Left colon (tissue), 2 donors: ENCODE data around the gene VARS1. TPM values are rescaled to one million over a fixed set of nuclear protein-coding genes. Genes with fewer than 3 reads are reported as not detected.
"Not testable (repeated sequence)": the region's sequence is repeated elsewhere in the genome, so short reads cannot be mapped to it uniquely, and the experiment has no call there.

Experiments
- ATAC-seq: fragments of 200-7000 bp; cut with Tn5 transposase; one replicate; pipeline ENCODE4 v1.9.1; 2020; ENCODE audit warnings: mild to moderate bottlenecking, moderate library complexity
- DNase-seq, 2 donors: peaks; one replicate each; pipeline ENCODE4 v3.0.0-alpha.2; 2020
- intact Hi-C, 2 donors: fragments of 100-400 bp; cut with DNase I in 1 of 2; cut with micrococcal nuclease in 1 of 2; formaldehyde crosslinking; loops; one replicate each; pipeline versions ENCODE4 v1.11.2 to v1.14.0; 2022; cut with DNase I, micrococcal nuclease
- long read RNA-seq: library from polyadenylated mRNA; unstranded; transcript quantifications from one replicate; pipeline ENCODE4 v2.0.0, GENCODE V29; 2021
- total RNA-seq, 2 donors: library from RNA; stranded (reverse); fragmentation: NEBNext Ultra II Directional; extraction: Animal tissue kit (Norgen Biotek cat#: 25700); gene quantifications; one replicate each; pipeline ENCODE4 v1.2.1, GENCODE V29; 2021
- donor health status: DM: no; HTN: no; CAD: no.
- donor health status: DM: yes; HTN: yes; CAD: no.

VARS1 gene
- total RNA-seq = 10 to 100 TPM; 35.3 to 58.1 TPM
- long read RNA-seq, full-length matches to known transcripts = 3 of 62 reads
- long read RNA-seq, partial matches to known transcripts = 53 of 62 reads
- long read RNA-seq, other reads (novel, unspliced or antisense) = 6 of 62 reads

- intact Hi-C loops = no loop called here
- DNase-seq (peak; percentile 94 to 96), ATAC-seq (peak; percentile 95)
Observed at GRCh38 chr6:31795616-31796298, at the start of gene VARS1. Gene VARS1 (minus strand): TSS chr6:31795752. CDS start chr6:31795217, 535 bp downstream.

- DNase-seq = no peak
- intact Hi-C loops = no loop called here
- no peak for ATAC-seq
Observed at GRCh38 chr6:31844507-31844906, 49.0 kb upstream of the VARS1 start.

- ATAC-seq = no peak
- no peak for DNase-seq
Observed at GRCh38 chr6:31842053-31842452, 46.5 kb upstream of the VARS1 start.

DNA sequence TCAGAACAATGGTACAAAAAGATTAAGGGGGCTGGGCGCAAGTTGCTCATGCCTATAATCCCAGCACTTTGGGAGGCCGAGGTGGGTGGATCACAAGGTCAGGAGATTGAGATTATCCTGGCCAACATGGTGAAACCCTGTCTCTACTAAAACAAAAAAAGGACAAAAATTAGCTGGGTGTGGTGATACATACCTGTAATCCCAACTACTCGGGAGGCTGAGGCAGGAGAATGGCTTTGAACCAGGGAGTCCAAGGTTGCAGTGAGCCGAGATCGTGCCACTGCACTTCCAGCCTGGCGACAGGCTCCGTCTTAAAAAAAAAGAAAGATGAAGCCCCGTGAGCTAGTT, 44.2 kb upstream of the VARS1 start:
- intact Hi-C loops, DNase-seq, ATAC-seq: not testable (repeated sequence)

More at GRCh38 chr6:31842053-31842452, 46.5 kb upstream of the VARS1 start:
- intact Hi-C loops = no loop called here

GRCh38 chr6:31838968-31839367, 43.4 kb upstream of the VARS1 start:
- intact Hi-C loops = no loop called here
- ATAC-seq = no peak
- DNase-seq = no peak

GRCh38 chr6:31838114-31838553, 42.6 kb upstream of the VARS1 start:
- ATAC-seq, DNase-seq, intact Hi-C loops: not testable (repeated sequence)

GRCh38 chr6:31837369-31838113, 42.0 kb upstream of the VARS1 start:
- intact Hi-C loops = no loop called here
- no peak for DNase-seq
- peak; percentile 56 for ATAC-seq

DNA sequence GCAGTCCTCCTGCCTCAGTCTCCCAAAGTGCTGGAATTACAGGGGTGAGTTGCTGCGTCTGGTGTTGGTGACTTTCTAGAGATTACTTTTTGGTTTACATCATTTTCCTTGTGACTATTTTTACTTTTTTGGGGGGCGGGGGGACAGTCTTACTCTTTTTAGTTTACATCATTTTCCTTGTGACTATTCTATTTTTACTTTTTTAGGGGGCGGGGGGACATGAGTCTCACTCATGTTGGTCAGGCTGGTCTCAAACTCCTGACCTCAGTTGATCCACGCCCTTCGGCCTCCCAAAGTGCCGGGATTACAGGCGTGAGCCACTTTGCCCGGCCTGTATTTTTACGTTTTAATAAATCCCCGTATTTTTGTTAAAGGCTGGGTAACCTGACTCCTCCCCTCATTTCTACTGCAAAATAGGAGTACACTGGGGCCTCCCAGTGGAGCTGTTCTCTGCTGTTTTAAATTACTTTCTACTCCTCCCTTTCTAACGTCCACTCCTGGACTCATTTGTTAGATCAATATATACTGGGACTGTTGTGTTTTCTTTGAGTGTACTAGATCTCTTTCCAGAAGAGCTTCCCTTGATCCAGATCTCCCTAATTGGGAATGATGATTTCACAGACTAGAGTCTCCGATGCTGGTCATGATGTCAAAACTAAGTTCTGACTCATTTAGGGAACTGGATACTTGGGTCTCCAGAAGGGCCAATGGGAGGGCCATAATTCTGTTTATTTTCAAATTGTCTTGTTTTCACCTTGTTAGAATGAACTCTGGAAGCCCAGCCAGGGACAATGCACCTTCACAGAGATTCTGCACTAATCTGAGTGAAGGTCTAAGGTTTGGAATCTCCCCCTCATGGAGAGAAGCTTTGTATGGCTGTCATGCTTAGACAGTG, 41.2 kb upstream of the VARS1 start:
- intact Hi-C loops = no loop called here
- DNase-seq = no peak

GRCh38 chr6:31836047-31836473, 40.5 kb upstream of the VARS1 start:
- DNase-seq (no peak), ATAC-seq (no peak)
- intact Hi-C loops = no loop called here

More for the DNA sequence above, 41.2 kb upstream of the VARS1 start:
- ATAC-seq = no peak

DNA sequence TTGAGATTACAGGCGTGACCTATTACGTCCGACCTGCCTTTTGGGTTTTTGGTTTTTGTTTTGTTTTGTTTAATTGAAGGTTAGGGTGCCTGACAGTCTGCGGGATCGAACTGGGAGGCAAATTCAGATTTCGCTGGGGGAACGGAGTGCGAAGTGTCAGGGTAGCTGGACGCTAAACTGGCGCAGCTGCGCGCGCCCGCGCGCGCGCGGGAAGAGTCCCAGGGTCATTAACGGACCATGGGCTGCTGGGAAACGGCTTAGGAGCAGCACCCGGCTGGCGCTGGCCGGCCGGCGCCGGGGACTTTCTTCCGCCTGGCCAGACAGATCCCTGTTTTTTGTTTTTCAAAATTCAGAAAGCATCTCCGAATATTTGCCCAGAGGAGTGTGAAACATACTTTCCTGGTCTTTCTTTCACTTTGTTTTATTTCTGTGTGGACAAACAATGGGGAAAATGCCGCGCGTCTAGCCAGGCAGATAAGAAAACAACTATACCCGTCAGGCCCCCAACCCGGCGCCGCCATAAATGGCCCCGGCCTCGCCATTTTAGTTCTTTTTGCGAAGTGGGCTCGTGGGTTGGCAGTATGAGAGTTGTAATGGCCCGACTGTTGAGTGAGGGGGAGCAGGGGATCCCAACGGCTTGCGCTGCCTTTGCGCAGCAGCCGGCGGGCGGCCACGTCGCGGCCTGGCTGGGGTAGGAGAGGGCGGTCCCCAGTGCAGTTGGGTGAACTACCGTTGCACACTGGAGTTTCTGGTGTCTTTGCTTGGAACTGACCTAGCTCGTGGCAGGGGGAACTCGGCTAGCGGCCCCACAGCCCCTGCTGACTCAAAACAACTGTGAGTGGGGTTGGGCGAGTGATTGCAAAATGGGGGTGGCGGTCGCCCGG, 39.1 kb upstream of the VARS1 start:
- intact Hi-C loops = loop anchor here in 1 of 2 donors (5.0 kb wide), 1 partner anchor 97 kb away; the partner anchor contains the start of gene CLIC1
- peak; percentile 73 for ATAC-seq
- DNase-seq = peak; percentile 90

DNA sequence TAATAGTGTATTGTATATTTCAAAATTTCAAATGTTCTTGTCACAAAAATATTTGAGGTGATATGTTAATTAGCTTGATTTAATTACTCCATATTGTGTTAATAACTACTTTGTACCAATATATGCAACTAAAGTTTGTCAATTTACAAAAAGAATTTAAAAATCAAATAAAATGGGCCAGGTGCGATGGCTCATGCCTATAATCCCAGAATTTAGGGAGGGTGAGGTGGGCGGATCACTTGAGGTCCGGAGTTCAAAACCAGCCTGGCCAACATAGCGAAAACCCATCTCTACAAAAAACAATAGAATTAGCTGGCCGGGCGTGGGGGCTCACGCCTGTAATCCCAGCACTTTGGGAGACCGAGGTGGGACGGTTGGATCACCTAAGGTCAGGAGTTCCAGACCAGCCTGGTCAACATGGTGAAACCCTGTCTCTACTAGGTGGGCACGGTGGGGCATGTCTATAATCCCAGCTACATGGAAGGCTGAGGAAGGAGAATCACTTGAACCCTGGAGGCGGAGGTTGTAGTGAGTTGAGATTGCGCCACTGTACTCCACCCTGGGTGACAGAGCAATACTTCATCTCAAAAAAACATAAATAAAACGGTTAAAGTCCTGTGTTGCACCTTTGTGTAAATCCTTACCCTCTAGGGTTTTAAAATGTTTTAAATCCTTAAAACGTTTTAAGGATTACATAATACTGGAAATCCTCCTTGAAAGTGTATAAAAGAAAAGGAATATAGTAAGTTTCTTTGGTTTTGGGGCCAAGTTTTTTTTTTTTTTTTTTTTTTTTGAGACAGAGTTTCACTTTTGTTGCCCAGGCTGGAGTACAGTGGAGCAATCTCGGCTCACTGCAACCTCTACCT, 36.0 kb upstream of the VARS1 start:
- intact Hi-C loops = loop anchor here in 1 of 2 donors (5.0 kb wide), 1 partner anchor 94 kb away; the partner anchor contains the start of gene CLIC1
- ATAC-seq (no peak), DNase-seq (no peak)

GRCh38 chr6:31830886-31831335, 35.4 kb upstream of the VARS1 start:
- DNase-seq (no peak), ATAC-seq (no peak)
- intact Hi-C loops = loop anchor here in 1 of 2 donors (5.0 kb wide), 1 partner anchor 94 kb away; the partner anchor contains the start of gene CLIC1

- intact Hi-C loops = loop anchor here in 1 of 2 donors (5.0 kb wide), 1 partner anchor 92 kb away; the partner anchor contains the start of gene CLIC1
- DNase-seq (no peak), ATAC-seq (no peak)
Observed at GRCh38 chr6:31829633-31830283, 34.2 kb upstream of the VARS1 start.

DNA sequence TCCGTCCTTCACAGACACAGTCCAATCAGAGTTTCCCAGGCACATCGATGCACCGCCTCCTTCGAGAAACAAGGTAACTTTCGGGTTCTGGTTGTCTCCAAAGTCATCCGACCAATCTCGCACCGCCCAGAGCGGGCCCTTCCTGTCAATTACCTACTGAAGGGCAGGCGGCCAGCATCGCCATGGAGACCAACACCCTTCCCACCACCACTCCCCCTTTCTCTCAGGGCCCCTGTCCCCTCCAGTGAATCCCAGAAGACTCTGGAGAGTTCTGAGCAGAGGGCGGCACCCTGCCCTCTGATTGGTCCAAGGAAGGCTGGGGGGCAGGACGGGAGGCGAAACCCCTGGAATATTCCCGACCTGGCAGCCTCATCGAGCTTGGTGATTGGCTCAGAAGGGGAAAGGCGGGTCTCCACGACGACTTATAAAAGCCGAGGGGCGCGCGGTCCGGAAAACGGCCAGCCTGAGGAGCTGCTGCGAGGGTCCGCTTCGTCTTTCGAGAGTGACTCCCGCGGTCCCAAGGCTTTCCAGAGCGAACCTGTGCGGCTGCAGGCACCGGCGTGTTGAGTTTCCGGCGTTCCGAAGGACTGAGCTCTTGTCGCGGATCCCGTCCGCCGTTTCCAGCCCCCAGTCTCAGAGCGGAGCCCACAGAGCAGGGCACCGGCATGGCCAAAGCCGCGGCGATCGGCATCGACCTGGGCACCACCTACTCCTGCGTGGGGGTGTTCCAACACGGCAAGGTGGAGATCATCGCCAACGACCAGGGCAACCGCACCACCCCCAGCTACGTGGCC, 31.9 kb upstream of the VARS1 start, which contains the start of gene HSPA1B:
HSPA1B (plus strand) TSS at position 453 of the 794 bp plus-strand sequence; CDS start at position 666, 213 bp downstream.
- intact Hi-C loops = no loop called here
- peak; percentile 77 for ATAC-seq
- DNase-seq = peak; percentile 98 to 99

GRCh38 chr6:31826793-31827285, 31.3 kb upstream of the VARS1 start:
- intact Hi-C loops = no loop called here
- peak; percentile 58 for ATAC-seq
- peak; percentile 88 to 94 for DNase-seq
